Fibroblast of mammary gland (primary cell): Measurements from ENCODE around the gene PCP2.
"Not testable (repeated sequence)": the region's sequence is repeated elsewhere in the genome, so short reads cannot be mapped to it uniquely, and the experiment has no call there.

Source experiments
- DNase-seq: peaks from one replicate; pipeline ENCODE4 v3.0.0-alpha.2; 2010; ENCODE audit warnings: low read depth
- H3K4me3 ChIP-seq: 2 replicates; pipeline ENCODE4 v1.5.1; 2011; ENCODE audit warnings: low read depth, mild to moderate bottlenecking, low read length, moderate library complexity; ENCODE audit not compliant: control insufficient read depth
- CTCF ChIP-seq: conservative IDR thresholded peaks from 2 replicates; pipeline ENCODE4 v1.5.1; 2011; ENCODE audit warnings: low read depth, low read length, inconsistent platforms; ENCODE audit not compliant: control insufficient read depth, insufficient read depth

The PCP2 gene

DNA sequence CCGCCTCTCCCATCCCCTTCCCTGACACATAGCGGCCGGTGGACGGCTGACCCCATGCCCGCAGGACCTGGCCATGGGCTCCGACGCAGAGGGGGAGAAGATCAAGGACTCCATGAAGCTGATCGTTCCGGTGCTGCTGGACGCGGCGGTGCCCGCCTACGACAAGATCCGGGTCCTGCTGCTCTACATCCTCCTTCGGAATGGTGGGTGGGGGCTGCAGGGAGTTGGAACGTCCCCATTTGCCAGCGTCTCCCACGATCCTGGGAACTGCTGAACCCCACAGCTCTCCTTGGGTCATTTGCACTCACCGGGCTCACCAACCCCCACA, 11.0 kb upstream of the PCP2 start:
- DNase-seq: no peak
- H3K4me3 ChIP-seq: no peak overlapping the region
- TF ChIP-seq CTCF: no peak

DNA sequence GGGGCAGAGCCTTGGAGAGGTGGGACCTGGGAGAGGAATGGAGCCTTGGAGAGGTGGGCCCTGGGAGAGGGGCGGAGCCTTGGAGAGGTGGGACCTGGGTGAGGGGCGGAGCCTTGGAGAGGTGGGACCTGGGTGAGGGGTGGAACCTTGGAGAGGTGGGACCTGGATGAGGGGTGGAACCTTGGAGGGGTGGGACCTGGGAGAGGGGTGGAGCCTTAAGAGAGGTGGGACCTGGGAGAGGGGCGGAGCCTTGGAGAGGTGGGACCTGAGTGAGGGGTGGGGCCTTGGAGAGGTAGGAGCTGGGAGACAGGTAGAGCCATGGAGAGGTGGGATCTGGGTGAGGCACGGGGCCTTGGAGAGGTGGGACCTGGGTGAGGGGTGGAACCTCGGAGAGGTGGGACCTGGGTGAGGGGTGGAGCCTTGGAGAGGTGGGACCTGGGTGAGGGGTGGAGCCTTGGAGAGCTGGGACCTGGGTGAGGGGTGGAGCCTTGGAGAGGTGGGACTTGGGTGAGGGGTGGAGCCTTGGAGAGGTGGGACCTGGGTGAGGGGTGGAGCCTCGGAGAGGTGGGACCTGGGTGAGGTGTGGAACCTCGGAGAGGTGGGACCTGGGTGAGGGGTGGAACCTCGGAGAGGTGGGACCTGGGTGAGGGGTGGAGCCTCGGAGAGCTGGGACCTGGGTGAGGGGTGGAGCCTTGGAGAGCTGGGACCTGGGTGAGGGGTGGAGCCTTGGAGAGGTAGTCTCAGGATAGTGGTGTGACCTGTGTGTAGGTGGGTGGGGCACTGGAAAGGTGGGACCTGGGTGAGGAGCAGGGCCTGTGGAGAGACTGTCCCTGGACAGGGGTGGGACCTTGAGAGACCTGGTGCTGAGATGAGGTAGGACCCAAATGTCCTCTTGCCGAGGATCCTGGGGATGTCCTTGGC, 10.4 kb upstream of the PCP2 start:
- not testable (repeated sequence) for DNase-seq, H3K4me3 ChIP-seq

- TF ChIP-seq CTCF: no peak
- no peak for DNase-seq
- H3K4me3 ChIP-seq: no peak overlapping the region
Observed at GRCh38 chr19:7643031-7643415, 9.5 kb upstream of the PCP2 start.

- no peak overlapping the region for H3K4me3 ChIP-seq
- no peak for DNase-seq
- TF ChIP-seq CTCF: no peak
Observed at GRCh38 chr19:7642295-7643030, 8.9 kb upstream of the PCP2 start.

- no peak overlapping the region for H3K4me3 ChIP-seq
- no peak for TF ChIP-seq CTCF
- DNase-seq: no peak
Observed at GRCh38 chr19:7641290-7642276, 8.1 kb upstream of the PCP2 start.

GRCh38 chr19:7640803-7641202, 7.3 kb upstream of the PCP2 start:
- no peak for DNase-seq
- TF ChIP-seq CTCF: no peak
- H3K4me3 ChIP-seq: no peak overlapping the region
